ENCODE data around the gene EIF3L.

The EIF3L gene

GRCh38 chr22:37929390-37929789 is 80.2 kb downstream of the EIF3L start:
- Histone ChIP-seq H3K9me3 (ENCODE audit: insufficient read depth, low read length) (no peaks in the 10 kb centered on the region), H3F3A (ENCODE audit: insufficient read depth) (no peaks in the 10 kb centered on the region), H3K4me2 (ENCODE audit: low read depth, low read length, poor library complexity, severe bottlenecking) (no peak overlapping the region), H4K20me1 (ENCODE audit: low read depth, low read length) (no peaks in the 10 kb centered on the region), H3K9ac (ENCODE audit: low read length) (no peak overlapping the region), H3K79me2 (ENCODE audit: insufficient read depth, low read length) (no peaks in the 10 kb centered on the region), H3K4me3 (ENCODE audit: insufficient read depth, low read length, poor library complexity, severe bottlenecking) (no peak overlapping the region), H3K27ac (ENCODE audit: low read depth, low read length) (no peak overlapping the region), H3K27me3 (ENCODE audit: low read length) (no peaks in the 10 kb centered on the region), H2AFZ (ENCODE audit: low read depth, low read length, severe bottlenecking) (no peak overlapping the region), H3K36me3 (ENCODE audit: low read length) (no peaks in the 10 kb centered on the region), H3K9me2 (replicated peaks; ENCODE audit: insufficient read depth, low read length) (no peaks in the 10 kb centered on the region)
- TF ChIP-seq CTCF (IDR thresholded peaks at IDR 0.05; ENCODE audit: insufficient read depth, low read length, poor library complexity, severe bottlenecking), result no peak
- TF ChIP-seq EZH2phosphoT487 (conservative IDR thresholded peaks at IDR 0.05; ENCODE audit: low read length), result no peak

- no peak overlapping the region for H3K4me2 ChIP-seq (ENCODE audit: low read depth, low read length, poor library complexity, severe bottlenecking)
- TF ChIP-seq CTCF (IDR thresholded peaks at IDR 0.05; ENCODE audit: insufficient read depth, low read length, poor library complexity, severe bottlenecking) (no peak), EZH2phosphoT487 (conservative IDR thresholded peaks at IDR 0.05; ENCODE audit: low read length) (no peak)
These were observed 81.2 kb downstream of the EIF3L start for GRCh38 chr22:37930270-37930951.

GRCh38 chr22:37930952-37931440 is 81.8 kb downstream of the EIF3L start:
- no peak overlapping the region for H2AFZ ChIP-seq (ENCODE audit: low read depth, low read length, severe bottlenecking)
- H3K27me3 ChIP-seq (ENCODE audit: low read length), result no peaks in the 10 kb centered on the region
- H3F3A ChIP-seq (ENCODE audit: insufficient read depth), result no peaks in the 10 kb centered on the region
- no peaks in the 10 kb centered on the region for H3K9me2 ChIP-seq (replicated peaks; ENCODE audit: insufficient read depth, low read length)
- no peaks in the 10 kb centered on the region for H3K79me2 ChIP-seq (ENCODE audit: insufficient read depth, low read length)
- no peak overlapping the region for H3K4me2 ChIP-seq (ENCODE audit: low read depth, low read length, poor library complexity, severe bottlenecking)
- H3K4me3 ChIP-seq (ENCODE audit: insufficient read depth, low read length, poor library complexity, severe bottlenecking), result no peak overlapping the region
- no peak overlapping the region for H3K27ac ChIP-seq (ENCODE audit: low read depth, low read length)
- no peak overlapping the region for H3K9ac ChIP-seq (ENCODE audit: low read length)
- no peaks in the 10 kb centered on the region for H3K9me3 ChIP-seq (ENCODE audit: insufficient read depth, low read length)
- H4K20me1 ChIP-seq (ENCODE audit: low read depth, low read length), result no peaks in the 10 kb centered on the region
- TF ChIP-seq EZH2phosphoT487 (conservative IDR thresholded peaks at IDR 0.05; ENCODE audit: low read length) (no peak), CTCF (IDR thresholded peaks at IDR 0.05; ENCODE audit: insufficient read depth, low read length, poor library complexity, severe bottlenecking) (no peak)
- H3K36me3 ChIP-seq (ENCODE audit: low read length), result no peaks in the 10 kb centered on the region

More at GRCh38 chr22:37930270-37930951, 81.2 kb downstream of the EIF3L start:
- H2AFZ ChIP-seq (ENCODE audit: low read depth, low read length, severe bottlenecking), result no peak overlapping the region
- no peak overlapping the region for H3K27ac ChIP-seq (ENCODE audit: low read depth, low read length)
- H3K9me2 ChIP-seq (replicated peaks; ENCODE audit: insufficient read depth, low read length), result no peaks in the 10 kb centered on the region
- H3K9me3 ChIP-seq (ENCODE audit: insufficient read depth, low read length), result no peaks in the 10 kb centered on the region
- no peak overlapping the region for H3K4me3 ChIP-seq (ENCODE audit: insufficient read depth, low read length, poor library complexity, severe bottlenecking)
- H3K9ac ChIP-seq (ENCODE audit: low read length), result no peak overlapping the region
- H3F3A ChIP-seq (ENCODE audit: insufficient read depth), result no peaks in the 10 kb centered on the region
- H3K27me3 ChIP-seq (ENCODE audit: low read length), result no peaks in the 10 kb centered on the region
- H4K20me1 ChIP-seq (ENCODE audit: low read depth, low read length), result no peaks in the 10 kb centered on the region
- H3K79me2 ChIP-seq (ENCODE audit: insufficient read depth, low read length), result no peaks in the 10 kb centered on the region
- H3K36me3 ChIP-seq (ENCODE audit: low read length), result no peaks in the 10 kb centered on the region
